ENCODE data around the gene E2F7.

E2F7 gene

DNA sequence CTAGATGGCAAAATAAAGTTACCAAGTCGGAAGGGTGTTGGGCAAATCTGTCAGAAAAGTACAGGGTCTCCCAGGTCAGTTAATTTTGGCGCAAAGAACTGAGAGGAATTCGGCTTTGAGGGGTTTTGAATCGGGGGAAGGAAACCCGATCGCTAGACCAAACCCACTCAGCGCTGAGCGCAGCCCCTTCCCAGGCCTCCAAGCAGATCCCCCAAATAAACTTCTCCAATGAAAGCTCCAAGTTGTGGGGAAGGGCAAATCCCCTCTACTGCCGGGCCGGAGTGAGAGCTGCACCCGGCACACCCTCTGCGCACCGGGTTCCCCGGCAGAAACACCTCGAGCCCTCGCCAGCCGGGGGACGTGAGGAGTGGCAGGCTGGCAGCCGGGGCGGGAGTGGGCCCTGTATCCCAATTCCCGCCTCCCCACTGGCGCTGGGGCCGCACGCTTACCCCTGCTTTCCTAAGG lies 441 bp downstream of the E2F7 start:
- no peak for DNase-seq (ENCODE audit: low spot score)

DNA sequence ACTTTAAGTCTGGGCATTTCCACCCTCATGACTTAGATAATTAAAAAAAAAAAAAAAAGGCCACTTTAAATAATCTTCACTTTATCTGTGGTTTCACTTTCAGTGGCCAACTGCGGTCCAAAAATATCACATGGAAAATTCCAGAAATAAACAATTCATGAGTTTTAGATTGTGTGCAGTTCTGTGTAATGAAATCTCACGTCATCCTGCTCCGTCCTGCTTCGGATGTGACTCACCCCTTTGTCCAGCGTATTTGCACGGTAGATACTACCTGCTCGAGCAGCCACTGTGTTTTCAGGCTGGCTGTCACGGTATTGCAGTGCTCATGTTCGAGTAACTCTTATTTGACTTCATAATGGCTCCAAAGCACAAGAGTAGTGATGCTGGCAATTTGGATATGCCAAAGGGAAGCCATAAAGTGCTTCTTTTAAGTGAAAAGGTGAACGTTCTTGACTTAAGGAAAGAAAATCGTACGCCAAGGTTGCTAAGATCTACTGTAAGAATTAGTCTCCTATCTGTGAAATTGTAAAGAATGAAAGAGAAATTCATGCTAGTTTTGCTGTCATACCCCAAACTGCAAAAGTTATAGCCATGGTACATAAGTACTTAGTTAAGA lies 2.4 kb downstream of the E2F7 start:
- no peak for DNase-seq (ENCODE audit: low spot score)

DNA sequence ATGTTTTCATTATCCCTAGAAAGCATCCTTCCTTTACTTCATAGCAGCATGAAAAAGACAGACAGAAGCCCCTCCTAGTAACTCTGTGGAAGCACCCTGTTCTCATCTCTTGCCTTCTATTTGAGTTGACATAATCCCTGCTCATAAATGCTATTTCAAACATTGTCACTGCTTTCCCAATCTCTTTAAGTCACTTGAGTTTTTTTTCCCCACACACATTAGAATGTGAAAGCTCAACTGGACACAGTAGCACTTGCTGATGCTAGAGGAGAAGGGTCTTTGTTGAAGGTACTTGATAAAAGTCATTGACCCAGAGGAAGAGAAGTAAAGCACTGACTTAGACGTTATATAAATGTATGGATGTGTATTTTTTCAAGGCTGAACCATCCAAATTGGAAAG lies 3.0 kb downstream of the E2F7 start:
- DNase-seq (ENCODE audit: low spot score), result no peak

DNA sequence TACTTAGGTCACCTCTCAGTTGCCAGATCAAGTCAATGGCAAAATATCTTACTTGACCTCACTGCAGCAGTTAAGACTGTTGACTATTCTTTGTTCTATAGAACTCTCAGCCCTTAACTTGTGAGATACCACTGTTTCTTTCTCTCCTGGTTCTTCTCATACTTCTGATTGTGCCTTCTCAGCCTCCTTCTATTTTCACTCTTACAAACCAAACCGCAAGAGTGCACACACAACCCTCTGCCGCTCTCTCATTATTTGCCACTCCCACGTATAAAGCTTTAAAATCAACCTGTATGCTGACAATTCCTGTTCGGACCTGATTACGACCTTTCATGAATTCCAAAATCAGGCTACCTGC lies 4.5 kb downstream of the E2F7 start:
- DNase-seq (ENCODE audit: low spot score), result no peak

DNA sequence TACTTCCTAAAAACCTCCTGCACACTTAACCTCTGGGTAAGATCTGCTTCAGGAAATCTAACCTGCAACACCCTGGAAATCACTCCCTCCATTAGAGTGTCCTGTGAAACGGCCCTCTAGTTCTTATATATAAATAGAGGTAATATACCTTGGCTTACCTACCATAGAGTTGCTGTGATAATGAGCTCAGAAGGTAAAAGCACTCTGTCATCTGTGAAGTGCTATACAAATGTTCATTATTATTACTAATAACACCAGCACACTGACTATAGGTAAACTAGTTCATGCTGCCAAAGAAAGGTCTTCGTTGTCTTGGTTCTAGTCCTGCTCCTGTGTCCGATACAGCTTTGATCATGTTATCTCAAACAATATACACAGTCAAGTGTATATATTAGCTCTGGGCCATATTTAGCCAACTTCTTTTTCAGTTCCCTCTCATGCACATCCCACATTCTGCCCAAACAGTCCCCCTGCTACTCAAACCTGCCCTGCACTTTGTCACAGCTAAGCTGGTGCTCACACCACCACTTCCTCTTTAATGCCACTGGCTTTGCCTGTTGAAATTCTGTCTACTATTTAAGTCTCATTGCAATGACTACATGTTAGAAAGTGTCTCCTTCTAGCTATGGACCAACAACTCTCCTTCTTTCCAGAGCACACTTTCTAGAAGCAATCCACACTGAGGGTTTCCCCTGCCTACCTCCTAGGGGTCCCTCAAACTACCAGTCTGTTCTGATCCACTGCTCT lies 5.1 kb downstream of the E2F7 start:
- DNase-seq (ENCODE audit: low spot score), result no peak

DNA sequence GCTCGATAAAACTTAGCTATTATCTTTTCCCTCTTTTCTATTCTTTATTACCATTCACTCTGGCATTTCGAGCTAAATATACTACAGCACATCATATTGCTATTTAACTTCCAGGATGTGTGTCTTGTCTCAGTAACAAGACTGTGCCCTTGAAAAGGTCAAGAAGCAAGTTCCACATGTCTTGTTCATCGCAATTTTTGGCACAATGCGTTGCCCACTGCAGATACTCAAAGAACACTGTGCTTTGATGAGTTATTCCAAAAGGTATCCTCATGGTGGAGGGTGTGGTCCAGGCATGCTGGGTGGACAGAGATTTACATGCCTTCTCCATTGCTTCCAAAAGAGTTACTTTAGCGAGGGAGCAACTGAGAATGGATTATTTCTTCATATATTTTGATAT lies 6.6 kb downstream of the E2F7 start:
- DNase-seq (ENCODE audit: low spot score), result no peak

DNA sequence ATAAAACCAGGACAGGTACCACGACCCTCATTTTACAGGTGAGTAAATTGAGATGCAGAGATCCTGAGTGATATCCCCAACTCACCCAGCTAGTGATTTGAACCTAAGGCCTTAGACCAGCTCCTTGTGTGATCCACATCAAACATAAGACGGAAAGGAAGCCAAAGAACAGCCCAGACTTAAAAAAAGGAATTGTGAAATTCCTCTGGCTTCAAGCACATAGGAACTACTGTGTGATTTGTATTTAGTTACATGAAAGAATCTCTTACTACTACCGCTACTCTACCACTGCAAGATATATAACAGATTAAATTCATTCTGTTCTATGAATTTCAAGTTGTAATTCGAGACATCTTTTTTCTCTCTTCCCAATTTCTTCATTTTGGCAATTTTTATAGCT lies 10.5 kb downstream of the E2F7 start:
- DNase-seq (ENCODE audit: low spot score), result no peak

DNA sequence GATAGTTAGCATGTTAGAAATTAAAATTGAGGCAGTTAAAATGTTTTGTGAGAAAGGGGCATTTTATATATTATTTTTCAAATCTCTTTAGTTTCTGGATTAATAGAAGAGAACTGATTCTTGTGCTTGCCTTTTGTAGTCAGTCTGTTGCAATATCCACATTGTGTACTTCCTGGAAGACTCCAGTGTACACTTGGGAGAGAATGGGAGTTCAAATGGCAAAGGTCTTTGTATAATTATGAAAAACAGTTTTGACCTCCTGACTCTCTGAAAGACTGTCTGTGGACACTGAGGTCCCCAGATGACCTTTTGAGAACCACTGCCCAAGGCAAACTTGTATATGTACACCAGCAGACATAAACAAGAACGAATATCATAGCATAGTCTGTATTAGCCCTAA lies 12.1 kb downstream of the E2F7 start:
- DNase-seq (ENCODE audit: low spot score), result no peak

DNA sequence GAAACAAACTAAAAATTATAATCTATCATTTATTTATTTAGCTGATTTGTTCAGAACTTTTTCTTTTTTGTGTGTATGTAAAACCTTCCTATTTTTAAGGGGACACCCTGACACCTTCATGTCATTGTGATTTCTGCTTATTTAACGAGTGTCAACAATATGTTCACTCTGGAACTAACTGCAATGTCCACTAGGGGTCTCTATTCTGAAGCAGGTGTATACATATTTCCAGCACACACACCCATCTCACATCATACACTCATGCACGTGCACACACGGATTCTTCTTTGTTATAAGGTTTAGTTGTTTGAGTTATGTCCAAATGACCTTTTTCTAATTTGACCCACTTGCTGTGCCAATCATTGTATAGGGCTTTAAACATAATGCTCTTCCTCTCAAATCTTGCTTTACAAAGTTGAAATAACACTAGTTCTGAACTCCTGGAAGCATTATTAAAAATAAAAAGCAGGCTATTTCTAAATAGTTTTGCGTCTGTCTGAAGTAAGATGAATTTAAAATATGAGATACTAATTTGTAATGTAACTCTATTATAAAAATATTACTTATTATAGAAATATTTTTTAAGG lies 15.5 kb downstream of the E2F7 start:
- no peak for DNase-seq (ENCODE audit: low spot score)

DNA sequence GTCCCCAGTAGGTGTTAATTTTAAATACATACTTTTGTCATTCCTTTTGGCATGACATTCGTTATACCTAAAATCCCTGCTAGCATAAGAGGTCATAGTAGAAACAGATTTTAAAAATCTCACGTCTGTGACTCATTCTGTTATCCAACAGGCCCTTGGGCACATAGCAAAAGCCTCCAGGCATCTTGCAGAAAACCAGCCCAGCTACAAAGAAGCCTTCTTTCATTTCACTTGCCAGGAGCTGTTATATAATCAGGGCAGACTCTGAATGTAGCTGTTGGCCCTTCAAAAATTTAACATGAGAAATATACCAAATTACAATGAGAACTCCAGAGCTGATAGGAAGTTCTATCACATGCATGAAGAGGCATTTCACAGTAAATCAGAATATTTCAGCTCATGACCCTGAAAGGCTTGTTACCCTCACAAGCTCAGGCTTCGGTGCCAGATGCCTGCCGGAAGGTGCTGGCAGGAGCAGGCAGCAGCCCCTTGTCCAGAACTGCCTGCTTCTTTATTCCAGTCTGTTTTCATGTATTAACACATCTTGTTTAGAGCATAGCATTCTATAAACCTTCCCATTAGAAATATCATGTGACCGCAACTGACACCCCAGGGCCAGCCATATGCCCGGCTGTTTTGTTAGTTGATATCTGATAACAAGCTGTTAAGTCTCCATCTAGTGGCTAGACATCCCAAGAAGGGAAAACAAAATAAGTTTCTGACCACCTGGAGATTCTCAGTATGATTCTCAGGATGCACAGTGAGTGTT lies 17.8 kb downstream of the E2F7 start:
- DNase-seq (ENCODE audit: low spot score), result no peak

DNA sequence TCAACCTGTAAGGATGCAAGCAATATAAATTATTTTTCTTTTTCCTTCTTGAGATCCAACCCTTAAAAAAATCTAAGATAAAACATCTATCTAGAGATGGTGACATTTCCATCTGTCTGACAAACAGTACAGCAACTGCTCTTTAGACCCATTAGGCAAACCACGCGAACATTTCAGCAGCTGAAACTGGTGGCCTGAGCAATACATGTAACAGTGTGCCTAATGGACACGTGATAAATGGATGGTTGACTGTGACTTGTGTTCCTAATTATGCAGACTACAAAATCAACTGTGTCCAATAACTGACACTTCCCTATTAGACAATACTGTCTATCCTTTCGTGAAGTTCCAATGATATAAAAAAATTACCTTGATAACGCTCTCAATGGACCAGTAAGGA lies 18.9 kb downstream of the E2F7 start:
- DNase-seq (ENCODE audit: low spot score), result no peak

DNA sequence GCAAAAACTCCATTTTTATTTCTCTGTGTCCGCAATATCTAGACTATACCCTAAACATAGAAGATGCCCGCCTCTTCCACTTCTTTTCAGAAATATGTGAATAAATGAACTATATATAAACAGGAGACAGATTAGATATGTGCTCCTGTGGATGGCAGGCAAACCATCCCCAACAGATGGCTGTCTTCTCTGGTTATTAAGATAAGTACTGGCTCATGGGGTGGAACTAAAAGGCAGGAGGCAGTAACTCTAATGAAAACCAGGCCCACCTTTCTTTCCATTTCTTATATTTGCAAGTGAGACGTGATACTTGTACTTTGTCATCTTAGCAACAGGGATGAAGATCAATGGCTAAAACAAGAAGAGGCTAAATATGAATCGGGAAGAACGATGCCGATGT lies 20.2 kb downstream of the E2F7 start:
- no peak for DNase-seq (ENCODE audit: low spot score)

DNA sequence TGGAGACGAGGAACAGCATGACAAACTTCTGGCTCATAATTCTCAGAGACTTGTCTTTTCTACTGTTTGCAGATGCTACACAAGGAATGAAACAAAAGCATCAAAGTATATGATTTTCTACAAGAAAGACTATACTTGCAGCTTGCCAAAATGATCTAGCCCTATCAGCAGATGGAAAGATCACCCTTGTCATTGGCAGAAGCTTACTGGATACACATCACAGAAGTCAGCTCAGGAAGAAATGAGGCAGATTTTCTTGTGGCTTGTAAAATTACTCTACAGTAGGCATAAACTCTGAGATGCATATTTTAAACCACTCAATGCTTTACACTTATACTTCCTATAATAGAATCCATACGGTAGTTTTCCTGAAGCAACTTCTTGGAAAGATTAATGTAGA lies 20.6 kb downstream of the E2F7 start:
- DNase-seq (ENCODE audit: low spot score), result no peak

DNA sequence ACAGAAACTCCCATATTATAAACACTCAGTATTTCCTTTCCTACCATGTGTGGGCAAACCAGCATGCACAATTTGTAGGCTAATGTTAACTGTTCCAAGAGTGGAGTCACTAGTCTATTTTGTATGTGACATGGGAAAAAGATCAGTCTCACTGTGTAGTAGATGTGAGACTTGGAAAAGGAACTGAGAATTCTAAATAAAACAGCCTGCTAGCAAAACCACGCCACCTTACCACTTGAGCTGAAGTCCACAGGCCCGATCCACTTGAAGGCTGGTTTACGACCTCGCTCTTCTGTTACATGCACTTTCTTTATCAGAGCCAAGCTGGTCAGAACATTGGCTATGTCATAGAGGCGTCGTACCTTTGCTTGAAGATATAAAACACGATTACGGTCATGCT lies 22.5 kb downstream of the E2F7 start:
- DNase-seq (ENCODE audit: low spot score), result no peak

DNA sequence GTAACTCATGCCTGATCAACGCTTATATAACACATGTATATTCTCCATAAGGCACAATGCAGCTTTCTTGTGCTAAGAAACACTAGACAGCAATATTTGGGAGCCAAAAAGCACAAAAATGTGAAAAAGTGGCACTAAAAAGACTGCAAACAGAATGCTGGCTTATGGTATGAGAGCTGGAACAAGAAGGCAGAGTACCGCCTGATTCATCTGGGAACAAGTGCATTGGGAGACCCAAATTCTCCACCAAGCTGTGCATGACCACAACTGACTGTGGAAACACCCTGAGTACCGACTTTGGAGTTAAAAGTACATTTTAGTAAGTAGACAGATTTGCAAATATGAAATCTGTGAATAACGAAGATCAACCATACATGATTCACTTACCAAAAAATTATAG lies 25.1 kb downstream of the E2F7 start:
- DNase-seq (ENCODE audit: low spot score), result no peak

DNA sequence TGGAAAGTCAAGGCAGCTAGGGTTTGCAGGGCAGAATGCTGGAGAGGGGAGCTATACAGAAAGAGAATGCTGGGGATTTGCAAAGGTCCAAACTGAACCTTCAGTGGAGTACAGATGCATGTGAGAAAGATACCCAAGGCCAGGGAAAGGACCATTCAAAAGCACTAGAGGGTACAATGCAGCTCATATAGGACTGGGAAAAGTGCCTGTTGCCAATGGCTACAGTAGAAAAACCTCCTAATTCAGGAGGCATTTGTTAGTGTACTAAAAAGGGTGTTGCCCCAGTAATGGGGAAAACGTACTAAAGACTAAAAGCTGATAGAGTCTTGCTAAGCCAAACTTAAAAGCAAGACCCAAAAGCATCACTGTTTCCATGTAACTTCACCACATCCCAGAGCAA lies 30.1 kb downstream of the E2F7 start:
- no peak for DNase-seq (ENCODE audit: low spot score)

DNA sequence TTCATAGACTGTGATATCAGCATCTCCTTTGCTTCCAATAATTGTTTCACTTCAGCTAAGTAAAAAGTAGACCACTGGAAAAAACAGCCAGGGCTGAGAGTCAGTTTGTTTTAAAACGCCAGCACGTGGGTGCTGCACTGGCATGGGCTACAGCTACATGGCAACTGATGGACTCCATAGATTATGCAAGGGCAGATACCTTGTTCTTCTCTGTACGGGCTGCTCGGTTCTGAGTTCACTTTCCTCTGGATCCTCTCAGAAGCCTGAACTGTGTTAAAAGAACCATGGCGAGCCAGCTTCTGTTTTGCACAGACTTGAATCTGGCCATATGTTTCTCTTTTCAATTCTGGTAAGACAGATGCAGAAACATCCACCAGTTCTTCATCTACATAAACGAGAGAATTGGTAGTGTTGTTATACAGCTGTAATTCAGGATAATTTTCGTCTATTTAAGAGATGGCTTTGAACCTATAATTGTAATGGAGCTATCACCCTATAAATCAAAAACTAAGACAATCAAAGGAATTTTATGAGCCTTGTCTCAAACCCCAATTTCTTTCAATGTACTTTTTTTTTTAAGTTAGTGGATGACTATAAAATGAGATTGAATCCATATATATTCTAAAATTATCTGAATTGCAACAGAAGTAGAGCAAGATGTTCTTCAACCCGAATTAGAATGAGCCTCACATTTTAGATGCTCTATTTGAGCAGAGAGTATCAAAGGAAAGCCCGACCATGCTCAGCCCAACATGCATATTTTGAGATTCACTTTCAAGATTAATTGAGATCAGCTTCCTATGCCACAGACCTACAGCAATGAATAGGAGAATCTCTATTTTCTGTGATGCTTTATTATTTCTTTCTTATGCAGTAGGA lies 31.5 kb downstream of the E2F7 start:
- no peak for DNase-seq (ENCODE audit: low spot score)

DNA sequence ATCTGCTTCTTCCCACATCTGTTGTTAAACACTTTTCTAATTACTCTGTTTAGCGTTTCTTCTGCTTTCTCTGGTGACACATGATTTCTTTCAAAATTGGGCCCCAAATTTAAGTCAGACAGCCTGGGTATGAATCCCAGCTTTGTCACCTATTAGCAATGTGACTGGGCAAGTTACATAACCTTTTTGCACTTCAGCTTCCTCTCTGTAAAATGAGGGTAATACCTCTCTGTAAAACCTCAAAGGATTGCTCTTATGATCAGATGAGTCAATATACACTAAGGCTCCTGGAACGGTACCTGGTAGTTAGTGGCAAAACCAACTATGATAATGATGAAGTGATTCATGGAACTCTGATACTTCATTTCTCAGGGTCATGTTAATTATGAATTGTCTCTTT lies 33.0 kb downstream of the E2F7 start:
- no peak for DNase-seq (ENCODE audit: low spot score)

DNA sequence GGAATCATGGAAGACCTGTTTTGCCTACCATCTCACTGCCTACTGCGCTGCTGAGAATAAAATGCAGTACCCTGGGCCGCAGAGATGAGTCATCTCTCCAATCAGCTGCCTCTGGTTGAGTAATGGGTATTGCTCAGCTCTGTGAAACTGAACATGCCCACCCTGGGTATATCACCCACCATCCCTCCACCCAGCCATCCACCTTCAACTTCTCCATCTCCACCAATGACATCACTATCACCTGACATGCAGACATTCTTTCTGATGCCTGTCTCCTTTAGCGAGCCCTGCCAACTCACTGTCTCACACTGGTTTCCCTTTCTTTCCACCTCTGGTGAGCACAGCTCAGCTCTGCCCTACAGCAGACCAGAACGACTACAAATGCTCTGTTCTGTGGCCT lies 33.6 kb downstream of the E2F7 start:
- DNase-seq (ENCODE audit: low spot score), result no peak

DNA sequence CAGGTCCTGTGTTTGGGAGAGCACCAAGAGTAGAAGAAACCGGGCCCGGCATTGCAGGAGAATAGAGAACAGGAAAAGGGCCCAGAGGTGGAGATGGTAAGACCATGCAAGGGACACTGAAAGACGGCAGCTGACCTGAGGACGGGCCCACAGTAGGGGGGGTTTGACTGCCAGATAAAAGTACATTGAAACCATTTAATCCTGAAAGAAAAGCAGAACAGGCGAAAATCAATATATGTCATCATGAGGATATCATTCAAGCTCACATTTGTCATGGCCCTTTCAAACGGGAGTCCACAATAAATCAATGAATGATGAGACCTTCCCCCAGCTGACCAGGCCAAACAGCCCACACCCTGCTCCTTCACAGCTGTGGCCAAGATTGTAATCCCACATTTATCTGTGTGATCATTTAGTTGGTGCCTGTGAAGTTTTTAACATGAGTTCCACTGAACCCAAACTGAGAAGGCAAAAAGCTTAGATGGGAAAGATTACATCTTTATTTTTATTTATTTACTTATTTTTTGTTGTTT lies 39.5 kb downstream of the E2F7 start:
- DNase-seq (ENCODE audit: low spot score), result no peak

DNA sequence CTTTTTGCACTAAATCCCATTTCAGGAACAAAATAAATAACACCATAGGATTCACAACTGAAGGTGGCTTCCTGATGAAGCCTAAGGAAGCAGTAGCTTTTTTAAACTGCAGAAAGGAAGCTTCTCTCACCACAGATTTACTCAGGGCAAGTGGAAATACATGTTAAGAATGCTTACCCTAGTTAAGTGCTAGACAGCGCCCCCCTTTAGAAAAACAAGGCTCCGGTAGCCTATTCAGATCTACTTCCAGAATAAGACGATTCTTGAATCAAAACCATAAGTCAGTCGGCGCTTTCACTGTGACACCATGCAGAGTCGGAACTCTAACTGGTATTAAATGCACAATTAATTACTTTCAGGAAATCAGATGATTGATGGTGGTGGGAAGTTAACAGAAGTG lies 41.9 kb downstream of the E2F7 start:
- no peak for DNase-seq (ENCODE audit: low spot score)

DNA sequence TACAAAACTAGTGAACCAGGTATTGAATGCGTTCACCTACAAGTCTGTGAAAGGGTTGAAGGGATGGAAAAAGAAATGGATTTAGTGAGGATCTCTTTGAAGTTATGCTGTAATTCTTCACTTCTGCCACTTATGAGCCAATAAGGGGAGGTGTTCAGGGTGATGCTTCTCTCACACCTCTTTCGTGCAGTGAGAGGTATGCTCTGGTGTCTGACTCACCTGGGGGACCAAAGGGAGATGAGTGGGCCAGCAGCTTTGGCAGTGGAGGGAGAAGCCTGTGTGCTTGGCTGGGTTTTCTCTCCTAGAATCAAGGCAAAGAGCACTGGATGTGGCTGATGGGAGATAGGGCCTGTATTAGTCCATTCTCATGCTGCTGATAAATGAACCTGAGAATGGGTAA lies 45.4 kb downstream of the E2F7 start:
- no peak for DNase-seq (ENCODE audit: low spot score)

Data from ecto neural progenitor cell (in vitro differentiated cells).